NT2/D1 (cell line): ENCODE data around the gene DAD1.

Source experiments
- SUZ12 ChIP-seq: IDR thresholded peaks from 2 replicates; pipeline ENCODE4 v1.6.1; 2011; ENCODE audit not compliant: insufficient read length, insufficient read depth; ENCODE audit errors: extremely low read depth
- ZNF274 ChIP-seq: IDR thresholded peaks from 2 replicates; pipeline ENCODE4 v1.6.1; 2011; ENCODE audit warnings: mild to moderate bottlenecking, low read depth, low read length

GRCh38 chr14:22540811-22541360, 48.1 kb downstream of the DAD1 start:
- TF ChIP-seq ZNF274 (no peak), SUZ12 (no peak)
